ENCODE data around the gene C8A. TPM values are rescaled to one million over a fixed set of nuclear protein-coding genes. Genes with fewer than 3 reads are reported as not detected.

C8A gene
- total RNA-seq, 1 experiment from 2014 or later, result not detected

GRCh38 chr1:56852476-56852875 lies 2.1 kb upstream of the C8A start:
- DNase-seq, result no peak
- no peak overlapping the region for H3K27ac ChIP-seq
- H3K4me1 ChIP-seq, result no peaks in the 10 kb centered on the region
- H3K36me3 ChIP-seq, result no peaks in the 10 kb centered on the region
- no peaks in the 10 kb centered on the region for H3K9me3 ChIP-seq (replicated peaks)
- H3K4me3 ChIP-seq, result no peak overlapping the region
- H3K27me3 ChIP-seq, result peaks cover 5% of the 10 kb centered on the region; the same call in 1 of the 2 replicates

DNA sequence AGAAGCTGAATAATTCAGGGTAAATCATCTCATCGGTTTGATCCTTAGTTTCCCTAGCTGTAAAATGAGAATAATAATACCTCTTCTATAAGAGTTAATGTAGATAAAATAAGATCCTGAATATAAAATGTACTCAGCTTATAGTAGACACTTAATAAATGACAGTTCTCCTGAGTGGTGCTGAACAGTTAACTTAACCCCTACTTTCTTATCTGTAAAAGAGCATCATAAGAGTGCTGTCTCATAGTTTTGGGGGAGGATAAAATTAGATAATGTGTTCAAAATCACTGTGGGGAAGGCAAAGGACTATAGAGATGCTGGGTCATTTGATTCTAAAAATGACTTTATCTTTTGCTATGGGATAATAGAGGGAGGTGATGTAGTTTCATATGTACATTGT lies 593 bp downstream of the C8A start:
- H3K27ac ChIP-seq, result no peak overlapping the region
- H3K4me1 ChIP-seq, result no peaks in the 10 kb centered on the region
- no peak overlapping the region for H3K4me3 ChIP-seq
- no peaks in the 10 kb centered on the region for H3K9me3 ChIP-seq (replicated peaks)
- no peaks in the 10 kb centered on the region for H3K27me3 ChIP-seq
- DNase-seq, result no peak
- H3K36me3 ChIP-seq, result no peaks in the 10 kb centered on the region

DNA sequence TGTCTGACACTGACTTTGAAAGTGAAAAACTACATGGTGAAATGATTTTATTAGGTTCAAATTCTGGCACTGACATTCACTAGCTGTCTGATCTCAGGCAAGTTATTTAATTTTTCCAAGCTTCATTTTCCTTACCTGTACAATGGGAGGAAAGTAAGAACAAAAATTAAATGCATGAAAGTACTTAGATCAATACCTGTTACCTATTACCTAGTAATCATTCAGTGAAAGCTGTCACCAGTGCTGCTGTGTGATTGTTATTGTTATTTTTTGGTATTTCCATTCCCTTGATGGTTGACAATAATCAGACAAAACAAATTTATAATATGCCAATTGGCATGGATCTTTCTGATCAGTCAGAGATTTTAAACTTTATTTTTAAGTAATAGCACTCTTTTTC lies 1.6 kb downstream of the C8A start:
- Histone ChIP-seq H3K9me3 (replicated peaks) (no peaks in the 10 kb centered on the region), H3K4me1 (no peaks in the 10 kb centered on the region), H3K4me3 (no peak overlapping the region), H3K27me3 (no peaks in the 10 kb centered on the region), H3K27ac (no peak overlapping the region), H3K36me3 (no peaks in the 10 kb centered on the region)
- no peak for DNase-seq

- no peaks in the 10 kb centered on the region for H3K27me3 ChIP-seq
- no peak overlapping the region for H3K27ac ChIP-seq
- no peaks in the 10 kb centered on the region for H3K36me3 ChIP-seq
- H3K4me3 ChIP-seq, result no peak overlapping the region
- H3K9me3 ChIP-seq (replicated peaks), result no peaks in the 10 kb centered on the region
- no peaks in the 10 kb centered on the region for H3K4me1 ChIP-seq
- DNase-seq, result no peak
Observed at GRCh38 chr1:56859287-56859686, 4.7 kb downstream of the C8A start.

DNA sequence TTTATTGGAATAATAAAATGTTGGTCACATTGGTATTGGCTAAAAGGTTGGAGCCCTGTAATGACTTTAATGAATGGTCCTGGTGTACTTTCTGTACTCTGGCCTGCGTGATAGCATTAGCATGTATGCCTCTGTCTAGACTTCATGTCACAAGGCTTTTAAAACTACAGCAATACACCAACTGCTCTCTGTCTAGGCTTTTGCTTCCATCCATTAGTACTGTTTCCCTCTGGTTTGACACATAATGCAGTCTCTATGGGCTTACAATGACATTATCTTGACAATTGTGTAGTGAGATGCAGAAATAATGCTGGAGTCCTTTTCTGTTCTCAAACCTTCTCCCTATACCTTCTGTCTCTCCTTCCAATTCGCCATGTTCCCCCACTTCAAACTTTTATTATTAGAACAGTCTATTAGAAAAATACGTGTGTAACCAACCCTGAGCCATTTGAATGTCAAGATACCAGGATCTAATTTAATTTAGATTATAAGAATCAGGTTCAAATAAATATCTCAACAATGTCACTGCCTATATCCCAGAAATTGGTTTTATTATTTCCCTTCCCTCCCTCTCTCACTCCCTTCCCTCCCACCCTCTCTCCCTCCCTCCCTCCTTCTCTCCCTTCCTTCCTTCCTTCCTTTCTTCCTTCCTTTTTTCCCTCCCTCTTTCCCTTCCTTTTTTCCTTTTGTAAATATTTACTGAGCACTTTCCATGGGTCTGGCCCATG lies 8.8 kb downstream of the C8A start:
- Histone ChIP-seq H3K4me1 (no peaks in the 10 kb centered on the region), H3K36me3 (no peaks in the 10 kb centered on the region), H3K9me3 (replicated peaks) (no peaks in the 10 kb centered on the region), H3K4me3 (no peak overlapping the region), H3K27ac (no peak overlapping the region), H3K27me3 (no peaks in the 10 kb centered on the region)
- no peak for DNase-seq

GRCh38 chr1:56864430-56864829 lies 9.8 kb downstream of the C8A start:
- no peak overlapping the region for H3K4me3 ChIP-seq
- DNase-seq, result no peak
- no peaks in the 10 kb centered on the region for H3K4me1 ChIP-seq
- no peaks in the 10 kb centered on the region for H3K36me3 ChIP-seq
- H3K27me3 ChIP-seq, result no peaks in the 10 kb centered on the region
- no peak overlapping the region for H3K27ac ChIP-seq
- H3K9me3 ChIP-seq (replicated peaks), result no peaks in the 10 kb centered on the region

- Histone ChIP-seq H3K27me3 (no peaks in the 10 kb centered on the region), H3K4me1 (no peaks in the 10 kb centered on the region), H3K4me3 (no peak overlapping the region), H3K27ac (no peak overlapping the region), H3K36me3 (no peaks in the 10 kb centered on the region), H3K9me3 (replicated peaks) (no peaks in the 10 kb centered on the region)
- no peak for DNase-seq
Observed at GRCh38 chr1:56866656-56867055, 12.1 kb downstream of the C8A start.

DNA sequence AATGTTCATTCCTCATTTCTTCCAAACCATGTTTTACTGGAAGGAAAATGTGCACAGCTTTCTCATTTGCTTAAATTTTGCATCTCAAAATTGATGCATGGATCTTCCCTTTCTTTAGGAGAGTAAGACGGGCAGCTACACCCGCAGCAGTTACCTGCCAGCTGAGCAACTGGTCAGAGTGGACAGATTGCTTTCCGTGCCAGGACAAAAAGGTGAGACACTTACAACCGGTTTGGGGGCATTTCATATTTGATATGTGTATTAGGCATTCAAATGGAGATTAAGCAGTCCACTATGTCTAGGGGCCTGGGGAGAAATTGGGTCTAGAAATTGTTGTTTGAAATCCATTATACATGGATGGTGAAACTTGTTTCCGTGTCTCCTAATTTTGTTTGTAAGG lies 12.9 kb downstream of the C8A start:
- no peak for DNase-seq
- no peaks in the 10 kb centered on the region for H3K27me3 ChIP-seq
- no peak overlapping the region for H3K27ac ChIP-seq
- H3K4me1 ChIP-seq, result no peaks in the 10 kb centered on the region
- H3K36me3 ChIP-seq, result no peaks in the 10 kb centered on the region
- no peak overlapping the region for H3K4me3 ChIP-seq
- no peaks in the 10 kb centered on the region for H3K9me3 ChIP-seq (replicated peaks)

DNA sequence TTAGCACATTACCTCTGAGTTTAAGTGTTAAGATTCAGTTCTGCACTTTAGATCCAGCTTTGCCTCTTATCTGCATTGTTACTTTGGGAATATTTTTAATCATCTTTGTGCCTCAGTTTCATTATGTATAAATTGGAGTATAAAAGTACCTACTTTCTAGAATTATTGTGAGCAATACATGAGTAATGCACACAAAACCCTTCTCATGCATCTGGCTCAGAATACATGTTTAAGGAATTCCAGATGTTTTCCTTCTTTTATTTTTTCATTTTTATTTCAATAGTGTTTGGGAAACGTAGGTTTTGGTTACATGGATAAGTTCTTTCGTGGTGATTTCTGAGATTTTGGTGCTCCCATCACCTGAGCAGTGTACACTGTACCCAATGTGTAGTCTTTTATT lies 14.2 kb downstream of the C8A start:
- no peak for DNase-seq
- Histone ChIP-seq H3K4me3 (no peak overlapping the region), H3K27ac (no peak overlapping the region), H3K4me1 (no peaks in the 10 kb centered on the region), H3K36me3 (no peaks in the 10 kb centered on the region), H3K9me3 (replicated peaks) (no peaks in the 10 kb centered on the region), H3K27me3 (no peaks in the 10 kb centered on the region)

DNA sequence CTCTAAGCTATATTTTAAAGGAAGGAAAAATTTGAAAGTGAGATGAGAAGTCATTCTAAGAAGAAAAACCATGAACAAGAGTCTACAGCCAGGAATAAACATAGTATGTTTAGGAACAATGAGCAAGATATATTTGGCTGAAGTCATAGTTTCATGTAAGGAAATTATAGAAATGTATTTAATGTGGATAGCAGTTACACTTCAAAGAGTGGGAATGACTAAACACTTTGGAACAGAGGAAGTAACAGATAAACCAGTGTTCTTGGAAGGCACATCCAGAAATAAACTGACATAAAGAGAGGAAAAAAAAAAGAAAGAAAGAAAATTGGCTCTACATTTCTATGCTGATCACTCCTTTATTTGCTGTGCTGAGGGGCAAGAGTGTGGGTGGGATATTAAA lies 18.0 kb downstream of the C8A start:
- H3K27ac ChIP-seq, result no peak overlapping the region
- no peaks in the 10 kb centered on the region for H3K4me1 ChIP-seq
- no peaks in the 10 kb centered on the region for H3K9me3 ChIP-seq (replicated peaks)
- no peak for DNase-seq
- no peaks in the 10 kb centered on the region for H3K27me3 ChIP-seq
- no peaks in the 10 kb centered on the region for H3K36me3 ChIP-seq
- H3K4me3 ChIP-seq, result no peak overlapping the region

DNA sequence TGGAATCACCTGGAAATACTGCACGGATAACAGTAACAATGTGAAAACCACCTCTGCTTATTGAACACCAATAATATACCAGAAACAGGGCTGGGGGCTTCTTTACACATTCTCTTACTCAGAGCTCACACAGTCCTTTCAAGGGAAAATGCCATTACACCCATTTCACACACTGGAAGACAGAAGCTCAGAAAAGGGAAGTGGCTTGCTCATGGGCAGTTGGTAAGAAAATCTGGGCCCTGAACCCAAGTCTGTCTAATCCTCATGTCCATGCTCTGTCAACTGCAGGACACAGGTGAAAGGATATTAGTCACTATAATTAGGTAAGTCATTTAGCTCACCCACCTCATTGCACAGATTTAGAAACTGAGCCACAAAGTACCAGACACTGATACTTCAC lies 18.6 kb downstream of the C8A start:
- Histone ChIP-seq H3K4me3 (no peak overlapping the region), H3K9me3 (replicated peaks) (no peaks in the 10 kb centered on the region), H3K27me3 (no peaks in the 10 kb centered on the region), H3K27ac (no peak overlapping the region), H3K4me1 (no peaks in the 10 kb centered on the region), H3K36me3 (no peaks in the 10 kb centered on the region)
- DNase-seq, result no peak

- H3K27ac ChIP-seq, result no peak overlapping the region
- H3K9me3 ChIP-seq (replicated peaks), result no peaks in the 10 kb centered on the region
- no peaks in the 10 kb centered on the region for H3K27me3 ChIP-seq
- no peaks in the 10 kb centered on the region for H3K36me3 ChIP-seq
- H3K4me1 ChIP-seq, result no peaks in the 10 kb centered on the region
- no peak overlapping the region for H3K4me3 ChIP-seq
- no peak for DNase-seq
Observed at GRCh38 chr1:56874689-56875088, 20.1 kb downstream of the C8A start.

- no peak for DNase-seq
- H3K4me3 ChIP-seq, result no peak overlapping the region
- H3K27ac ChIP-seq, result no peak overlapping the region
- H3K4me1 ChIP-seq, result no peaks in the 10 kb centered on the region
- no peaks in the 10 kb centered on the region for H3K9me3 ChIP-seq (replicated peaks)
- no peaks in the 10 kb centered on the region for H3K27me3 ChIP-seq
- H3K36me3 ChIP-seq, result no peaks in the 10 kb centered on the region
Observed at GRCh38 chr1:56877973-56878372, 23.4 kb downstream of the C8A start.

GRCh38 chr1:56880774-56881173 lies 26.2 kb downstream of the C8A start:
- no peaks in the 10 kb centered on the region for H3K27me3 ChIP-seq
- H3K9me3 ChIP-seq (replicated peaks), result no peaks in the 10 kb centered on the region
- no peak overlapping the region for H3K4me3 ChIP-seq

GRCh38 chr1:56881417-56881816 lies 26.8 kb downstream of the C8A start:
- Histone ChIP-seq H3K9me3 (replicated peaks) (no peaks in the 10 kb centered on the region), H3K27ac (no peak overlapping the region), H3K27me3 (no peaks in the 10 kb centered on the region), H3K4me1 (no peaks in the 10 kb centered on the region), H3K4me3 (no peak overlapping the region), H3K36me3 (no peaks in the 10 kb centered on the region)
- DNase-seq, result no peak

More at GRCh38 chr1:56880774-56881173, 26.2 kb downstream of the C8A start:
- Histone ChIP-seq H3K27ac (no peak overlapping the region), H3K4me1 (no peaks in the 10 kb centered on the region), H3K36me3 (no peaks in the 10 kb centered on the region)
- DNase-seq, result no peak

DNA sequence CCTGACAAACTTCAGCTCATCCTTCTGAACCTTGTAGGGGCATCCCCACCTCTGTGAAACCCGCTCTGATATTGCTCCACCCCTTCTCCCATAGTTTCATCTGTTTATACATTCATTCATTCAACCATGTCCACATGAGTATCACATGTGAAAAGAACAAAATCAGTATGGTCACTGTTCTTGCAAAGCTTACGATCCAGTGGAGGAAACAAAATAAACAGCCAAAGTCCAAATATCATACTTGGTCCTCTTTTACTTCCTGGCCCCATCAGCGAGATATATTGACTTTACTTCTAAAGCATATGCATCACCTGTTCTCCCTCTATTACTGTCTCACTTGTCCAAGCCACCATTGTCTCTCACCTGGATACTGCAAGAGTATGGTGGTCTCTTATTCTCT lies 35.6 kb downstream of the C8A start:
- H3K27ac ChIP-seq, result no peak overlapping the region
- H3K9me3 ChIP-seq (replicated peaks), result no peaks in the 10 kb centered on the region; the same call in 1 of the 2 replicates
- H3K4me1 ChIP-seq, result no peaks in the 10 kb centered on the region
- DNase-seq, result no peak
- H3K4me3 ChIP-seq, result no peak overlapping the region
- H3K27me3 ChIP-seq, result peaks cover 6% of the 10 kb centered on the region; the same call in 1 of the 2 replicates
- H3K36me3 ChIP-seq, result no peaks in the 10 kb centered on the region

Data from SJCRH30 (cell line).